Endothelial cell of umbilical vein (primary cell): ENCODE data around the gene CARD14. TPM values are rescaled to one million over a fixed set of nuclear protein-coding genes. Genes with fewer than 3 reads are reported as not detected.

ENCODE experiments used
- BruUV-seq: library from RNA; stranded (reverse); fragments of 400-500 nt; replicated peaks from 2 replicates; lab custom pipeline; 2021; lab: Mats Ljungman, UMichigan
- CTCF ChIA-PET: fragments of 300-600, 350-600 bp; sonication (Branson Sonifier 250); formaldehyde crosslinking; loops from one replicate; lab custom pipeline; 2021; ENCODE audit warnings: antibody characterized with exemption, inconsistent platforms; lab: Charles Lee
- POLR2A ChIA-PET: fragments of 300-600, 350-600 bp; sonication (Branson Sonifier 250); formaldehyde crosslinking; loops from one replicate; lab custom pipeline; 2021; ENCODE audit warnings: antibody characterized with exemption, inconsistent platforms; lab: Charles Lee
- DNase-seq: peaks from one replicate; pipeline ENCODE4 v3.0.0-alpha.2; 2011; ENCODE audit warnings: low read depth, low spot score
- FAIRE-seq: peaks from 2 replicates; lab custom pipeline; 2011; peaks lifted over from hg19 to GRCh38; lab: Jason Lieb, UNC
- H2AFZ ChIP-seq: 2 replicates; pipeline ENCODE4 v1.6.0; 2012; ENCODE audit warnings: low read depth, low read length, control low read depth, inconsistent platforms
- H3K27ac ChIP-seq: 2 replicates; pipeline ENCODE4 v1.5.1; 2011; ENCODE audit warnings: low read depth, mild to moderate bottlenecking, control low read depth, low read length, moderate library complexity; ENCODE audit not compliant: insufficient read depth
- H3K27me3 ChIP-seq, 2 experiments: 2 replicates each; pipeline versions ENCODE4 v1.6.0 to v1.6.1; 2011; ENCODE audit warnings: low read length in 2 of 2, mixed read lengths in 1 of 2; ENCODE audit not compliant: control insufficient read depth in 2 of 2, insufficient read depth in 2 of 2
- H3K36me3 ChIP-seq, 2 experiments: 2 replicates in 1 of 2; 3 replicates in 1 of 2; pipeline ENCODE4 v1.5.1; 2011; ENCODE audit warnings: low read length in 2 of 2, mild to moderate bottlenecking in 1 of 2, moderate library complexity in 1 of 2; ENCODE audit not compliant: control insufficient read depth in 2 of 2, insufficient read depth in 2 of 2; ENCODE audit errors: extremely low read depth in 1 of 2
- H3K4me1 ChIP-seq: 3 replicates; pipeline ENCODE4 v1.5.1; 2011; ENCODE audit warnings: mild to moderate bottlenecking, low read length; ENCODE audit not compliant: control insufficient read depth, insufficient read depth; ENCODE audit errors: extremely low read depth
- H3K4me2 ChIP-seq: 2 replicates; pipeline ENCODE4 v1.6.1; 2011; ENCODE audit warnings: low read length, control low read depth, mixed read lengths; ENCODE audit not compliant: insufficient read depth
- H3K4me3 ChIP-seq, 3 experiments: fragments of 200-600 bp in 1 of 3; sonication (generic), shearing (Covaris generic) in 1 of 3; replicated peaks in 1 of 3; 2 replicates each; pipeline ENCODE4 v1.5.1; 2011 to 2016; ENCODE audit warnings: control low read depth in 3 of 3, low read length in 3 of 3, mild to moderate bottlenecking in 2 of 3, inconsistent platforms in 1 of 3, low read depth in 1 of 3, moderate library complexity in 1 of 3; ENCODE audit not compliant: insufficient read depth in 1 of 3
- H3K79me2 ChIP-seq: 2 replicates; pipeline ENCODE4 v1.6.0; 2012; ENCODE audit warnings: low read length, inconsistent platforms; ENCODE audit not compliant: control insufficient read depth, insufficient read depth
- H3K9ac ChIP-seq: replicated peaks from 2 replicates; pipeline ENCODE3; 2011; ENCODE audit warnings: low read length, control low read depth; ENCODE audit not compliant: insufficient read depth; ENCODE audit errors: extremely low read depth
- H3K9me1 ChIP-seq: replicated peaks from 3 replicates; pipeline ENCODE4 v1.6.0; 2011; ENCODE audit warnings: mild to moderate bottlenecking, low read length; ENCODE audit not compliant: control insufficient read depth, insufficient read depth; ENCODE audit errors: extremely low read depth
- H3K9me3 ChIP-seq: replicated peaks from 2 replicates; pipeline ENCODE4 v1.5.1; 2012; ENCODE audit warnings: low read length, inconsistent platforms; ENCODE audit not compliant: control insufficient read depth, insufficient read depth
- H4K20me1 ChIP-seq: replicated peaks from 2 replicates; pipeline ENCODE3; 2011; ENCODE audit warnings: mild to moderate bottlenecking, low read length; ENCODE audit not compliant: control insufficient read depth, insufficient read depth; ENCODE audit errors: extremely low read depth
- EZH2 ChIP-seq: IDR thresholded peaks from 2 replicates; pipeline ENCODE4 v1.6.1; 2012; ENCODE audit warnings: borderline replicate concordance, low read depth, mild to moderate bottlenecking, moderate library complexity, low read length, inconsistent platforms; ENCODE audit not compliant: severe bottlenecking
- FOS ChIP-seq: IDR thresholded peaks from 2 replicates; pipeline ENCODE4 v1.6.1; 2011; ENCODE audit warnings: mild to moderate bottlenecking, low read length, moderate library complexity, borderline replicate concordance; ENCODE audit not compliant: insufficient read depth
- GATA2 ChIP-seq: IDR thresholded peaks from 2 replicates; pipeline ENCODE4 v1.7.0; 2011; ENCODE audit warnings: low read depth, mild to moderate bottlenecking, moderate library complexity, mixed read lengths, low read length; ENCODE audit not compliant: insufficient read length, insufficient read depth
- JUN ChIP-seq: IDR thresholded peaks from 2 replicates; pipeline ENCODE4 v1.6.1; 2011; ENCODE audit warnings: borderline replicate concordance, low read depth; ENCODE audit not compliant: insufficient read length, insufficient read depth
- MAX ChIP-seq: IDR thresholded peaks from 2 replicates; pipeline ENCODE4 v1.6.1; 2011; ENCODE audit not compliant: insufficient read depth, insufficient read length
- MYC ChIP-seq: IDR thresholded peaks from one replicate; pipeline ENCODE4 v1.6.1; 2011; ENCODE audit warnings: mild to moderate bottlenecking, low read depth, low read length
- POLR2A ChIP-seq: IDR thresholded peaks from 2 replicates; pipeline ENCODE4 v1.6.1; 2012; ENCODE audit warnings: low read depth, mild to moderate bottlenecking, control low read depth, low read length
- POLR2AphosphoS5 ChIP-seq: IDR thresholded peaks from 2 replicates; pipeline ENCODE4 v1.6.1; 2012; ENCODE audit warnings: low read depth, mild to moderate bottlenecking, control low read depth, low read length, moderate library complexity; ENCODE audit not compliant: insufficient read depth
- dilution Hi-C: fragments of 300-500 bp; cut with MboI; formaldehyde crosslinking; loops from one replicate; pipeline ENCODE4 v1.15.0; 2019; ENCODE audit warnings: low sequenced_read_pairs; ENCODE audit not compliant: extremely low pct_ligation_motif_present
- intact Hi-C: fragments of 100-400 bp; cut with micrococcal nuclease; formaldehyde crosslinking; loops from one replicate; pipeline ENCODE4 v1.10.0; 2022
- polyA plus RNA-seq, 4 experiments: library from polyadenylated mRNA; depleted of rRNA in 3 of 4; stranded (reverse) in 3 of 4; unstranded in 1 of 4; fragments of >200 nt; gene quantifications; 2 replicates each; pipeline versions ENCODE4 v1.2.1 to v1.2.3, GENCODE V29; 2011 to 2012; ENCODE audit warnings: missing spikeins in 1 of 4
- total RNA-seq: library from RNA; stranded (reverse); gene quantifications from 2 replicates; pipeline ENCODE4 v1.2.3, GENCODE V29; 2021
- TF ChIP-seq, protein P1 (sequence below), 2 donors: IDR thresholded peaks; 1 replicate in 1 of 2; 2 replicates in 1 of 2; pipeline ENCODE4 v1.5.1; 2011; ENCODE audit warnings: low read length in 2 of 2, mild to moderate bottlenecking in 2 of 2, moderate library complexity in 2 of 2, control low read depth in 1 of 2, inconsistent platforms in 1 of 2, low read depth in 1 of 2; ENCODE audit not compliant: insufficient read depth in 1 of 2; ENCODE audit errors: extremely low read depth in 1 of 2

The CARD14 gene
- total and polyA plus RNA-seq, 2 donors (not counting 3 experiments of a cell fraction or from before 2014, with no cell fraction given), result not detected

- Histone ChIP-seq H2AFZ (no peak overlapping the region), H3K36me3 (peaks cover 3 to 6% of the 10 kb centered on the region in 2 experiments), H3K79me2 (no peaks in the 10 kb centered on the region), H3K27me3 (peaks cover 18 to 19% of the 10 kb centered on the region in 2 experiments), H3K4me1 (no peaks in the 10 kb centered on the region), H3K9ac (no peak overlapping the region), H4K20me1 (no peaks in the 10 kb centered on the region), H3K4me2 (no peak overlapping the region), H3K9me1 (no peaks in the 10 kb centered on the region), H3K27ac (no peak overlapping the region), H3K9me3 (no peaks in the 10 kb centered on the region), H3K4me3 (no peak overlapping the region)
- dilution Hi-C loops (no loop called here), intact Hi-C loops (no loop called here)
- TF ChIP-seq POLR2AphosphoS5, result no peak
- TF ChIP-seq, protein P1, sequence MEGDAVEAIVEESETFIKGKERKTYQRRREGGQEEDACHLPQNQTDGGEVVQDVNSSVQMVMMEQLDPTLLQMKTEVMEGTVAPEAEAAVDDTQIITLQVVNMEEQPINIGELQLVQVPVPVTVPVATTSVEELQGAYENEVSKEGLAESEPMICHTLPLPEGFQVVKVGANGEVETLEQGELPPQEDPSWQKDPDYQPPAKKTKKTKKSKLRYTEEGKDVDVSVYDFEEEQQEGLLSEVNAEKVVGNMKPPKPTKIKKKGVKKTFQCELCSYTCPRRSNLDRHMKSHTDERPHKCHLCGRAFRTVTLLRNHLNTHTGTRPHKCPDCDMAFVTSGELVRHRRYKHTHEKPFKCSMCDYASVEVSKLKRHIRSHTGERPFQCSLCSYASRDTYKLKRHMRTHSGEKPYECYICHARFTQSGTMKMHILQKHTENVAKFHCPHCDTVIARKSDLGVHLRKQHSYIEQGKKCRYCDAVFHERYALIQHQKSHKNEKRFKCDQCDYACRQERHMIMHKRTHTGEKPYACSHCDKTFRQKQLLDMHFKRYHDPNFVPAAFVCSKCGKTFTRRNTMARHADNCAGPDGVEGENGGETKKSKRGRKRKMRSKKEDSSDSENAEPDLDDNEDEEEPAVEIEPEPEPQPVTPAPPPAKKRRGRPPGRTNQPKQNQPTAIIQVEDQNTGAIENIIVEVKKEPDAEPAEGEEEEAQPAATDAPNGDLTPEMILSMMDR (IDR thresholded peaks at IDR 0.05; ENCODE audit: extremely low read depth in 1 of 2, insufficient read depth in 1 of 2, low read depth in 1 of 2, low read length in 2 of 2), result no peak
- TF ChIP-seq JUN, result no peak
- BruUV-seq, result no TSS peak
- FAIRE-seq, result no peak
- DNase-seq, result no peak
- ChIA-PET POLR2A (no interaction called here), CTCF (interaction anchor here (1.7 kb wide), 1 partner anchor 28 kb away, joined by 11 read pairs; the partner anchor contains the start of gene GAA)
These were observed 40.7 kb upstream of the CARD14 start for GRCh38 chr17:80129006-80129565.

GRCh38 chr17:80130992-80131391, 38.8 kb upstream of the CARD14 start:
- POLR2A ChIA-PET, result no interaction called here

More at GRCh38 chr17:80130992-80131391, 38.8 kb upstream of the CARD14 start:
- FAIRE-seq (no peak), DNase-seq (no peak)
- Histone ChIP-seq H2AFZ (no peak overlapping the region), H3K79me2 (no peaks in the 10 kb centered on the region), H3K27ac (no peak overlapping the region), H3K4me3 (no peak overlapping the region), H3K4me2 (no peak overlapping the region), H3K36me3 (peaks cover 6 to 11% of the 10 kb centered on the region in 2 experiments), H3K9ac (no peak overlapping the region), H3K27me3 (peaks cover 12 to 14% of the 10 kb centered on the region in 2 experiments), H3K9me3 (no peaks in the 10 kb centered on the region), H3K9me1 (no peaks in the 10 kb centered on the region), H3K4me1 (no peaks in the 10 kb centered on the region), H4K20me1 (no peaks in the 10 kb centered on the region)
- dilution Hi-C loops (no loop called here), intact Hi-C loops (no loop called here)
- TF ChIP-seq MAX, result no peak
- TF ChIP-seq POLR2A, result no peak
- no peak for TF ChIP-seq MYC
- TF ChIP-seq, protein P1 (IDR thresholded peaks at IDR 0.05; ENCODE audit: extremely low read depth in 1 of 2, insufficient read depth in 1 of 2, low read depth in 1 of 2, low read length in 2 of 2), result no peak
- TF ChIP-seq GATA2, result no peak
- TF ChIP-seq FOS, result no peak
- no peak for TF ChIP-seq JUN
- TF ChIP-seq POLR2AphosphoS5, result no peak
- no peak for TF ChIP-seq EZH2
- no TSS peak for BruUV-seq
- CTCF ChIA-PET, result no interaction called here
